CD14-positive monocyte (primary cell): ENCODE measurements around the gene PRSS33. TPM values are rescaled to one million over a fixed set of nuclear protein-coding genes. Genes with fewer than 3 reads are reported as not detected.

ENCODE experiments used
- DNase-seq, 3 donors: peaks; one replicate each; pipeline ENCODE4 v3.0.0-alpha.2; 2011 to 2022
- H2AFZ ChIP-seq: 2 replicates; pipeline ENCODE4 v1.6.0; 2012; ENCODE audit warnings: mild to moderate bottlenecking, low read depth, low read length, inconsistent platforms; ENCODE audit not compliant: insufficient read depth, poor library complexity, severe bottlenecking
- H3K27ac ChIP-seq, 2 donors: 1 replicate in 1 of 2; 2 replicates in 1 of 2; pipeline ENCODE4 v1.5.1; 2012 to 2013; ENCODE audit warnings: low read length in 2 of 2, control low read depth in 1 of 2, inconsistent platforms in 1 of 2, low read depth in 1 of 2, mild to moderate bottlenecking in 1 of 2
- H3K27me3 ChIP-seq, 2 donors: one replicate each; pipeline versions ENCODE4 v1.6.0 to v1.6.1; 2011 to 2013; ENCODE audit warnings: low read length in 2 of 2; ENCODE audit not compliant: control insufficient read depth in 2 of 2, insufficient read depth in 2 of 2
- H3K36me3 ChIP-seq, 2 donors: replicated peaks in 1 of 2; 1 replicate in 1 of 2; 2 replicates in 1 of 2; pipeline versions ENCODE4 v1.5.1 to v1.6.1; 2012 to 2013; ENCODE audit warnings: low read length in 2 of 2, control low read depth in 1 of 2, inconsistent platforms in 1 of 2, mild to moderate bottlenecking in 1 of 2; ENCODE audit not compliant: insufficient read depth in 2 of 2, control insufficient read depth in 1 of 2
- H3K4me1 ChIP-seq, 2 donors: 1 replicate in 1 of 2; 2 replicates in 1 of 2; pipeline versions ENCODE4 v1.5.1 to v1.6.1; 2012 to 2013; ENCODE audit warnings: low read length in 2 of 2, control low read depth in 1 of 2, inconsistent platforms in 1 of 2, mild to moderate bottlenecking in 1 of 2, moderate library complexity in 1 of 2; ENCODE audit not compliant: insufficient read depth in 2 of 2, control insufficient read depth in 1 of 2
- H3K4me2 ChIP-seq: replicated peaks from 2 replicates; pipeline ENCODE3; 2012; ENCODE audit warnings: low read length, moderate library complexity, mild to moderate bottlenecking; ENCODE audit not compliant: poor library complexity, severe bottlenecking; ENCODE audit errors: extremely low read depth
- H3K4me3 ChIP-seq, 3 experiments: fragments of 200-600 bp in 1 of 3; sonication (generic) in 1 of 3; replicated peaks in 1 of 3; 1 replicate in 2 of 3; 2 replicates in 1 of 3; pipeline ENCODE4 v1.5.1; 2011 to 2013; ENCODE audit warnings: low read length in 3 of 3, mild to moderate bottlenecking in 3 of 3, control low read depth in 2 of 3, low read depth in 2 of 3, inconsistent platforms in 1 of 3, moderate library complexity in 1 of 3
- H3K79me2 ChIP-seq: 2 replicates; pipeline ENCODE4 v1.6.0; 2012; ENCODE audit warnings: mild to moderate bottlenecking, control low read depth, inconsistent platforms, low read length, moderate library complexity; ENCODE audit not compliant: insufficient read depth
- H3K9ac ChIP-seq: 2 replicates; pipeline ENCODE4 v1.6.0; 2017; ENCODE audit warnings: low read length, mild to moderate bottlenecking; ENCODE audit not compliant: insufficient read depth, poor library complexity, severe bottlenecking
- H3K9me3 ChIP-seq, 2 donors: replicated peaks in 1 of 2; 1 replicate in 1 of 2; 2 replicates in 1 of 2; pipeline versions ENCODE4 v1.5.1 to v1.6.1; 2012 to 2013; ENCODE audit warnings: low read length in 2 of 2, control low read depth in 1 of 2; ENCODE audit not compliant: control insufficient read depth in 1 of 2, insufficient read depth in 1 of 2
- H4K20me1 ChIP-seq: 2 replicates; pipeline ENCODE4 v1.6.0; 2012; ENCODE audit warnings: mild to moderate bottlenecking, low read length, control low read depth, moderate library complexity; ENCODE audit not compliant: insufficient read depth
- H3K27ac Mint-ChIP-seq, 7 donors: one replicate each; pipeline ENCODE4 v1.8.0; 2020; ENCODE audit warnings: mild to moderate bottlenecking in 7 of 7, mixed read lengths in 7 of 7, moderate library complexity in 6 of 7, inconsistent platforms in 2 of 7
- H3K27me3 Mint-ChIP-seq, 3 donors: one replicate each; pipeline ENCODE4 v1.8.0; 2021 to 2022; ENCODE audit warnings: low read depth in 3 of 3, mild to moderate bottlenecking in 3 of 3, mixed read lengths in 3 of 3, moderate library complexity in 3 of 3, inconsistent platforms in 1 of 3
- H3K36me3 Mint-ChIP-seq, 2 donors: one replicate each; pipeline ENCODE4 v1.8.0; 2020; ENCODE audit warnings: mixed read lengths in 2 of 2, inconsistent platforms in 1 of 2, mild to moderate bottlenecking in 1 of 2
- H3K4me1 Mint-ChIP-seq: one replicate; pipeline ENCODE4 v1.8.0; 2020; ENCODE audit warnings: mild to moderate bottlenecking, mixed read lengths
- H3K4me3 Mint-ChIP-seq, 2 donors: one replicate each; pipeline ENCODE4 v1.8.0; 2020; ENCODE audit warnings: mild to moderate bottlenecking in 2 of 2, mixed read lengths in 2 of 2, moderate library complexity in 1 of 2
- H3K9me3 Mint-ChIP-seq, 7 donors: one replicate each; pipeline ENCODE4 v1.8.0; 2020 to 2022; ENCODE audit warnings: mixed read lengths in 7 of 7, mild to moderate bottlenecking in 6 of 7, moderate library complexity in 6 of 7, inconsistent platforms in 2 of 7
- WGBS: methylation state at CpG from one replicate; pipeline ENCODE4 v1.1.5; 2013; ENCODE audit warnings: missing lambda C conversion rate; ENCODE audit not compliant: insufficient coverage; 5-methylcytosine and 5-hydroxymethylcytosine counted together
- intact Hi-C, 2 donors: fragments of 100-400 bp; cut with micrococcal nuclease; formaldehyde crosslinking; loops; one replicate each; pipeline versions ENCODE4 v1.15.0 to v1.15.1; 2023
- polyA plus RNA-seq, 3 donors: library from polyadenylated mRNA; depleted of rRNA in 1 of 3; unstranded in 2 of 3; stranded (reverse) in 1 of 3; fragments of 300-500 nt in 2 of 3; fragments of >200 nt in 1 of 3; fragmentation: Illumina TruSeq in 2 of 3; gene quantifications; 1 replicate in 2 of 3; 2 replicates in 1 of 3; pipeline ENCODE4 v1.2.3, GENCODE V29; 2012 to 2021
- TF ChIP-seq, protein P1 (sequence below): fragments of 200-600 bp; IDR thresholded peaks from one replicate; pipeline ENCODE4 v1.8.0; 2022; ENCODE audit warnings: antibody characterized with exemption, mild to moderate bottlenecking

The PRSS33 gene
- polyA plus RNA-seq, 3 donors, result 0.05 TPM; not detected in 2

GRCh38 chr16:2761472-2761871, 25.9 kb downstream of the PRSS33 start:
- Mint-ChIP-seq H3K27ac (peak overlapping the region in 1 of 7 donors; percentile 6), H3K27me3 (peaks cover 0 to 2% (median 0%) of the 10 kb centered on the region in 3 donors), H3K4me3 (no peak overlapping the region), H3K4me1 (peaks cover 7% of the 10 kb centered on the region), H3K9me3 (no peaks in the 10 kb centered on the region), H3K36me3 (peaks cover 98 to 100% of the 10 kb centered on the region in 2 donors)
- no peak overlapping the region for H3K4me3 ChIP-seq
- H3K27me3 ChIP-seq, result no peaks in the 10 kb centered on the region
- H3K79me2 ChIP-seq, result peaks cover 100% of the 10 kb centered on the region
- intact Hi-C loops, result no loop called here
- H3K9me3 ChIP-seq, result no peaks in the 10 kb centered on the region
- H3K4me2 ChIP-seq, result no peak overlapping the region
- WGBS, result 93% methylated on average over 6 of the region's 10 CpGs
- DNase-seq, result no peak
- no peaks in the 10 kb centered on the region for H3K4me1 ChIP-seq
- no peak overlapping the region for H3K9ac ChIP-seq
- peaks cover 100% of the 10 kb centered on the region in 2 donors for H3K36me3 ChIP-seq
- H3K27ac ChIP-seq, result no peak overlapping the region
- no peak overlapping the region for H2AFZ ChIP-seq
- peaks cover 100% of the 10 kb centered on the region for H4K20me1 ChIP-seq
- TF ChIP-seq, protein P1, sequence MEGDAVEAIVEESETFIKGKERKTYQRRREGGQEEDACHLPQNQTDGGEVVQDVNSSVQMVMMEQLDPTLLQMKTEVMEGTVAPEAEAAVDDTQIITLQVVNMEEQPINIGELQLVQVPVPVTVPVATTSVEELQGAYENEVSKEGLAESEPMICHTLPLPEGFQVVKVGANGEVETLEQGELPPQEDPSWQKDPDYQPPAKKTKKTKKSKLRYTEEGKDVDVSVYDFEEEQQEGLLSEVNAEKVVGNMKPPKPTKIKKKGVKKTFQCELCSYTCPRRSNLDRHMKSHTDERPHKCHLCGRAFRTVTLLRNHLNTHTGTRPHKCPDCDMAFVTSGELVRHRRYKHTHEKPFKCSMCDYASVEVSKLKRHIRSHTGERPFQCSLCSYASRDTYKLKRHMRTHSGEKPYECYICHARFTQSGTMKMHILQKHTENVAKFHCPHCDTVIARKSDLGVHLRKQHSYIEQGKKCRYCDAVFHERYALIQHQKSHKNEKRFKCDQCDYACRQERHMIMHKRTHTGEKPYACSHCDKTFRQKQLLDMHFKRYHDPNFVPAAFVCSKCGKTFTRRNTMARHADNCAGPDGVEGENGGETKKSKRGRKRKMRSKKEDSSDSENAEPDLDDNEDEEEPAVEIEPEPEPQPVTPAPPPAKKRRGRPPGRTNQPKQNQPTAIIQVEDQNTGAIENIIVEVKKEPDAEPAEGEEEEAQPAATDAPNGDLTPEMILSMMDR, result no peak

- Histone ChIP-seq H3K79me2 (peaks cover 95% of the 10 kb centered on the region), H3K4me1 (peaks cover 23 to 25% of the 10 kb centered on the region in 2 donors), H3K36me3 (peaks cover 61 to 67% of the 10 kb centered on the region in 2 donors), H3K9ac (no peak overlapping the region), H3K27ac (no peak overlapping the region), H3K4me3 (no peak overlapping the region), H3K27me3 (no peaks in the 10 kb centered on the region), H4K20me1 (peaks cover 95% of the 10 kb centered on the region), H3K4me2 (no peak overlapping the region), H3K9me3 (no peaks in the 10 kb centered on the region), H2AFZ (no peak overlapping the region)
- TF ChIP-seq, protein P1, result no peak
- Mint-ChIP-seq H3K4me3 (no peak overlapping the region), H3K27ac (peak overlapping the region in 4 of 7 donors; percentile 2 to 79 (median 22)), H3K9me3 (no peaks in the 10 kb centered on the region), H3K36me3 (peaks cover 61 to 71% of the 10 kb centered on the region in 2 donors), H3K27me3 (peaks cover 0 to 2% (median 0%) of the 10 kb centered on the region in 3 donors), H3K4me1 (peaks cover 36% of the 10 kb centered on the region)
- no peak for DNase-seq
- 94% methylated on average over 10 of the region's 11 CpGs for WGBS
- intact Hi-C loops, result no loop called here
These were observed 30.0 kb downstream of the PRSS33 start for GRCh38 chr16:2757344-2757743.
